GM12878 (cell line): Measurements from ENCODE around the gene TMED7. TPM values are rescaled to one million over a fixed set of nuclear protein-coding genes. Genes with fewer than 3 reads are reported as not detected.

ENCODE experiments used
- ATAC-seq: fragments of 200-7000 bp; cut with Tn5 transposase; 3 replicates; pipeline ENCODE4 v1.9.1; 2020; ENCODE audit warnings: mild to moderate bottlenecking, moderate library complexity
- BruUV-seq: library from RNA; stranded (reverse); fragments of 400-500 nt; replicated peaks from 2 replicates; lab custom pipeline; 2021; lab: Mats Ljungman, UMichigan
- CTCF ChIA-PET: fragments of 300-600 bp; sonication (Branson Sonifier 250); formaldehyde crosslinking; extraction: SDS; loops from one replicate; lab custom pipeline; 2021; ENCODE audit warnings: inconsistent platforms; lab: Yijun Ruan, JAX
- POLR2A ChIA-PET: fragments of 350-600 bp; formaldehyde crosslinking; extraction: SDS; loops from one replicate; lab custom pipeline; 2021; ENCODE audit warnings: inconsistent platforms; lab: Charles Lee
- RAD21 ChIA-PET: fragments of 300-600 bp; sonication (Branson Sonifier 250); formaldehyde crosslinking; loops from one replicate; lab custom pipeline; 2023; ENCODE audit warnings: antibody characterized with exemption; ENCODE audit not compliant: unreplicated experiment; lab: Charles Lee
- SMC1A ChIA-PET: fragments of 300-600 bp; sonication (Branson Sonifier 250); formaldehyde crosslinking; loops from one replicate; lab custom pipeline; 2023; ENCODE audit not compliant: unreplicated experiment, uncharacterized antibody; lab: Charles Lee
- DNase-seq: peaks from one replicate; pipeline ENCODE4 v3.0.0-alpha.2; 2011; ENCODE audit warnings: low read depth, low spot score
- FAIRE-seq: peaks from 3 replicates; lab custom pipeline; 2011; peaks lifted over from hg19 to GRCh38; lab: Jason Lieb, UNC
- H2AFZ ChIP-seq: 2 replicates; pipeline ENCODE4 v1.6.0; 2011; ENCODE audit warnings: low read depth, low read length, control low read depth; ENCODE audit not compliant: control insufficient read depth
- H3K27ac ChIP-seq: 2 replicates; pipeline ENCODE4 v1.5.1; 2011; ENCODE audit warnings: control low read depth; ENCODE audit not compliant: control insufficient read depth, insufficient read depth
- H3K27me3 ChIP-seq, 2 experiments: replicated peaks in 1 of 2; 2 replicates each; pipeline versions ENCODE4 v1.6.0 to v1.6.1; 2011; ENCODE audit warnings: low read length in 1 of 2; ENCODE audit not compliant: control insufficient read depth in 2 of 2, insufficient read depth in 2 of 2
- H3K36me3 ChIP-seq, 2 experiments: 2 replicates each; pipeline ENCODE4 v1.5.1; 2011; ENCODE audit warnings: low read length in 1 of 2; ENCODE audit not compliant: control insufficient read depth in 2 of 2, insufficient read depth in 2 of 2
- H3K4me1 ChIP-seq: 2 replicates; pipeline ENCODE4 v1.6.1; 2011; ENCODE audit warnings: mild to moderate bottlenecking, low read length, moderate library complexity, mixed read lengths; ENCODE audit not compliant: control insufficient read depth, insufficient read depth
- H3K4me2 ChIP-seq: 2 replicates; pipeline ENCODE4 v1.6.0; 2011; ENCODE audit warnings: control low read depth; ENCODE audit not compliant: control insufficient read depth, insufficient read depth
- H3K4me3 ChIP-seq: fragments of 200-600 bp; sonication (generic); 2 replicates; pipeline ENCODE4 v1.5.1; 2016
- H3K79me2 ChIP-seq: 2 replicates; pipeline ENCODE4 v1.6.0; 2011; ENCODE audit warnings: low read length; ENCODE audit not compliant: control insufficient read depth, insufficient read depth
- H3K9ac ChIP-seq: 2 replicates; pipeline ENCODE4 v1.8.0; 2011; ENCODE audit warnings: low read length, control low read depth, mixed read lengths; ENCODE audit not compliant: control insufficient read depth, insufficient read depth
- H3K9me3 ChIP-seq: replicated peaks from 3 replicates; pipeline ENCODE4 v1.5.1; 2011; ENCODE audit warnings: mild to moderate bottlenecking, low read length; ENCODE audit not compliant: control insufficient read depth, insufficient read depth
- H4K20me1 ChIP-seq: 2 replicates; pipeline ENCODE4 v1.6.0; 2011; ENCODE audit not compliant: control insufficient read depth, insufficient read depth
- BACH1 ChIP-seq: fragments of 450-650 bp; IDR thresholded peaks from 2 replicates; pipeline ENCODE4 v1.6.1; 2017; ENCODE audit warnings: mild to moderate bottlenecking, borderline replicate concordance
- BCL11A ChIP-seq: IDR thresholded peaks from 2 replicates; pipeline ENCODE4 v1.6.1; 2011; ENCODE audit warnings: low read depth, low read length
- ESRRA ChIP-seq: IDR thresholded peaks from 2 replicates; pipeline ENCODE4 v1.6.1; 2012; ENCODE audit warnings: mild to moderate bottlenecking, low read length, improper control_type of control experiment
- JUNB ChIP-seq: IDR thresholded peaks from 2 replicates; pipeline ENCODE4 v1.6.1; 2016; ENCODE audit warnings: antibody characterized with exemption, mild to moderate bottlenecking
- MTA2 ChIP-seq: fragments of 450-650 bp; IDR thresholded peaks from 2 replicates; pipeline ENCODE4 v1.6.1; 2016; ENCODE audit warnings: low read depth, mild to moderate bottlenecking, moderate library complexity
- NFIC ChIP-seq: IDR thresholded peaks from 2 replicates; pipeline ENCODE4 v1.6.1; 2012; ENCODE audit warnings: low read depth, mild to moderate bottlenecking, inconsistent platforms, low read length, moderate library complexity
- RAD21 ChIP-seq: IDR thresholded peaks from 2 replicates; pipeline ENCODE4 v1.6.1; 2011; ENCODE audit warnings: mild to moderate bottlenecking, low read depth, low read length, moderate library complexity; ENCODE audit not compliant: insufficient read depth
- RCOR1 ChIP-seq: conservative IDR thresholded peaks from 2 replicates; pipeline ENCODE4 v1.6.1; 2012; ENCODE audit warnings: low read depth, low read length, improper control_type of control experiment
- SMAD1 ChIP-seq: fragments of 450-650 bp; IDR thresholded peaks from 2 replicates; pipeline ENCODE4 v1.6.1; 2018; ENCODE audit warnings: mild to moderate bottlenecking, low read depth; ENCODE audit not compliant: partially characterized antibody
- SUZ12 ChIP-seq: fragments of 200-600 bp; sonication (generic); IDR thresholded peaks from one replicate; pipeline ENCODE4 v1.6.1; 2018; ENCODE audit warnings: antibody characterized with exemption, mild to moderate bottlenecking; ENCODE audit not compliant: unreplicated experiment
- TCF3 ChIP-seq: IDR thresholded peaks from 2 replicates; pipeline ENCODE4 v1.6.1; 2012; ENCODE audit warnings: low read depth, mild to moderate bottlenecking, low read length, borderline replicate concordance; ENCODE audit not compliant: insufficient read depth
- YY1 ChIP-seq: IDR thresholded peaks from 2 replicates; pipeline ENCODE4 v1.6.1; 2011; ENCODE audit warnings: low read depth, mild to moderate bottlenecking, low read length
- WGBS: methylation state at CpG from one replicate; pipeline ENCODE4 v1.1.6; 2016; ENCODE audit warnings: low lambda C conversion rate; ENCODE audit not compliant: insufficient replicate concordance, insufficient coverage; ENCODE audit errors: missing lambda C conversion rate; 5-methylcytosine and 5-hydroxymethylcytosine counted together
- in situ Hi-C: fragments of 300-500 bp; cut with MboI; formaldehyde crosslinking; loops from 9 replicates; pipeline ENCODE4 v1.14.3; 2018; ENCODE audit warnings: mixed read lengths
- intact Hi-C: fragments of 100-400 bp; cut with micrococcal nuclease; formaldehyde crosslinking; loops from one replicate; pipeline ENCODE4 v1.14.2; 2022; ENCODE audit not compliant: unreplicated experiment
- polyA plus RNA-seq, 11 experiments: library from polyadenylated mRNA; depleted of rRNA in 4 of 11; unstranded in 6 of 11; stranded (reverse) in 5 of 11; fragments of >200 nt; fragmentation: Nextera tagmentation in 4 of 11; fragmentation: Illumina TruSeq in 1 of 11; extraction: Ambion mirVana in 4 of 11; extraction: Trizol in 1 of 11; gene quantifications; 1 replicate in 1 of 11; 2 replicates in 10 of 11; pipeline versions ENCODE4 v1.2.1 to v1.2.3, GENCODE V29; 2011 to 2016; ENCODE audit warnings: inconsistent platforms in 2 of 11, missing spikeins in 2 of 11, low read depth in 1 of 11
- total RNA-seq, 4 experiments: library from RNA; depleted of rRNA in 3 of 4; stranded (reverse); fragments of >200 nt in 3 of 4; fragmentation: Illumina TruSeq in 1 of 4; extraction: Trizol in 1 of 4; gene quantifications; 2 replicates each; pipeline versions ENCODE4 v1.2.1 to v1.2.3, GENCODE V29; 2013 to 2021

The TMED7 gene
- total and polyA plus RNA-seq, 10 of the 15 experiments (the other 5 are each of a cell fraction or from before 2014, with no cell fraction given): 8.0 to 37.3 (median 25.2) TPM

DNA sequence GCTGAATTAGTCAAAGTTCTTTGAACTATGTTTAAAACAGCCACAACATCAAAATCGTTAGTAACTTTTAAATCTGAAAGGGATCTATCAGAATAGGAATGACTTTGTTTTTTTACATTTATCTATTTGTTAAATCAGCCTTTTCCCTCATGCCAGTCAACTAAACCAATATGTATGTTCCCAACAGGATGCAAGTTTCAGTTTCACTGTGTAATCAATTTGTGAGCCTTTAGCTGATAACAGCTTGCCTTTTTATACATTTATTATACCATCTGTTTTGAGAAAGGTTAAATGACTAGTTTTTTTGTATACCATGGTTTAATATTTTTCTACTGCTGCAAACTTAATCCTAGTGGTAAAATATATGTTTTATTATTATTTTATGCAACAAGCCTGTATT, 8.9 kb downstream of the TMED7 start:
- Histone ChIP-seq H3K36me3 (peaks cover 0 to 25% of the 10 kb centered on the region in 2 experiments; a peak in 2 of 4 replicates), H3K4me2 (no peak overlapping the region), H3K9me3 (no peaks in the 10 kb centered on the region), H3K27ac (no peak overlapping the region), H3K9ac (no peak overlapping the region), H2AFZ (no peak overlapping the region), H4K20me1 (no peaks in the 10 kb centered on the region), H3K79me2 (peaks cover 21% of the 10 kb centered on the region), H3K27me3 (no peaks in the 10 kb centered on the region), H3K4me1 (no peaks in the 10 kb centered on the region), H3K4me3 (no peak overlapping the region)
- BruUV-seq: no TSS peak
- FAIRE-seq (no peak), ATAC-seq (no peak), DNase-seq (no peak)
- ChIA-PET SMC1A (interaction anchor here (0.9 to 4.5 kb wide), 12 partner anchors 7 to 315 kb away, joined by 3 to 47 read pairs (median 4); partner anchors contain the start of genes TICAM2 and TMED7), POLR2A (interaction anchor here (1.2 to 1.3 kb wide), 2 partner anchors 8 to 11 kb away, joined by 3 to 7 read pairs; partner anchors contain the start of gene TMED7), CTCF (interaction anchor here (0.6 to 6.1 kb wide), 5 partner anchors 7 to 521 kb away, joined by 3 to 38 read pairs (median 3); partner anchors contain the start of genes TICAM2 and TMED7), RAD21 (interaction anchor here (1.2 to 1.3 kb wide), 2 partner anchors 8 to 19 kb away, joined by 3 to 4 read pairs; no protein-coding TSS in a partner anchor)
- in situ Hi-C loops (no loop called here), intact Hi-C loops (no loop called here)
- 47% methylated on average over 1 of the region's 1 CpG for WGBS
- no peak for TF ChIP-seq SUZ12
- no peak for TF ChIP-seq NFIC
- no peak for TF ChIP-seq BACH1
- TF ChIP-seq RAD21: no peak
- TF ChIP-seq YY1: no peak
- TF ChIP-seq TCF3: no peak
- no peak for TF ChIP-seq MTA2
- no peak for TF ChIP-seq RCOR1
- no peak for TF ChIP-seq ESRRA
- no peak for TF ChIP-seq SMAD1
- TF ChIP-seq BCL11A: no peak
- no peak for TF ChIP-seq JUNB
